Measurements from ENCODE around the gene NOC4L. TPM values are rescaled to one million over a fixed set of nuclear protein-coding genes. Genes with fewer than 3 reads are reported as not detected.
A peak's percentile ranks its signal among the peaks of the same experiment; 100 is the strongest.

The NOC4L gene
- total and polyA plus RNA-seq, 4 donors = 7.5 to 50.3 (median 11.5) TPM

DNA sequence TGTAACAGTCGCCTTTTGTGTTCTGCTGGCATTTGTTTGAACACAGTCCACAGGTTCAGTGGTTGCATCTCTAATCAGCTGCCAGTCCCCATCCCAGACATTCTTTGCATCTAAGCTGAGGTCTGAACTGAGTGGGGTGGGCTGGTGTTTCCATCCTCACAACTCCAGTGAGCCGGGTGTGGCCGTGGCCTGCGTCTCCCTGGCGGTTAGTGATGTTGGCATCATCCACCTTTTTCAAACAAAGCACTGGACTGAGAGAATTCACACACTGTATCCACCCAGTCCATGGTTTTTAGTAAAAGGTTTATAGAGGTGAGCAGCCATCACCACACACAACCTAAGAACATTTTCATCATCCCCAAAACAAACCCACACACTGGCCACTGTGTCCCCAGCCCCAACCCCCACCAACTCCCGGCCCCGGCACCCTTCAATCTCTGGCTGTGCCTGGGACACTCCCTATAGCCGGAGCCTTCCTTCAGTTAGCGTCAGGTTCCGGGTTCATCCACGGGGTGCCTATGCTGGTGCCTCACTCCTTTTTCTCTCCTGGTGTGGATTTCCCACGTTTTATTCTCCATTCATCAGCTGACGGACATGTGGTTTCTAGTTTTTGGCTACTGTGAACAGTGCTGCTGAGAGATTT lies 6.7 kb upstream of the NOC4L start:
- 68 to 72% methylated on average over 13 of the region's 13 CpGs for WGBS, 2 donors
- ATAC-seq (ENCODE audit: low FRiP score) = no peak

DNA sequence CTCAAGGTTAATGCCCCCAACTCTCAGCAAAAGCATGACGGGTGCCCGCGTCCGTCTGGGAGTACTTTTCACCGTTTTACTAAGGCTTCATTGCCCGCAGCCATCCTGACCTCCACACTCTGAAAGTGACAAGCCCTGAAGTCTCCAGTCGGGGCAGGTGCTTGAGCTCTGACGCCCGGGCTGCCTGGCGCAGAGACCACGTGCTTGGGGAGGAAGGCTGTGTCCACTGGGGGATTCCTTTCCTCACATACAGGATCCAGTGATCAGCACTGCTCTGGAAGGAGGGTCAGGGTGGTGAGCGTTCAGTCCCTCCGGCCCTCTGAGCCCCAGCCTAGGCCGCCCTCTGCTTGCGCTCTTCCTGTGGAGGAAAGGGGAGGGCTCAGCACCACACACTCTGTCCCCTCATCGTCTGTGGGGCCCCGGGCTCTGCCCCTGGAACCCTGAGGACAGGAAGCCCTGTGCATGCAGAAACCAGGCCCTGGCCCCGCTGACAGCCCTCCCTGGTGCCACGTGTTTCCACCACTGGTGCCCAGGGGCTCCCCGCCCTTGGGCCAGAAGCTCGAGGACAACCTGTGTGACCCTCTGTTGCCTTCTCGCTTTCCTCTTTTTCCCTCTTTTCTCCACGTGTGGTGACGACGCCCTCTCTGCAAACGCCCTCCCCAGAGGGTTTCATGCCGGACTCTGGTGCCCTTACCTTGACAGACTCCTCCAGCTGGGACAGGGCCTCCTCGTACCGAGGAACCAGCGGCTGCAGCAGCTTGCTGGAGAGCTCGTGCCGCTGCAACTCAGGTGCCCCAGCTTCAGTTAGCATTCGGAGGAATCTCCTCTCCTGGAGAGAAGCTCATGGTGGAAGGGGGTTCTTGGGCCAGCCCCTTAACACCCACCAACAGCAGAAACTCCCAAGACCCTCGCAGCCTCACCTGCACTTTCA lies 5.1 kb upstream of the NOC4L start:
- no peak for ATAC-seq (ENCODE audit: low FRiP score)
- WGBS, 2 donors = 91 to 93% methylated on average over 31 to 34 of the region's 34 CpGs
- peak in 1 of 2 donors; percentile 56 for DNase-seq
- H3K4me1 ChIP-seq (ENCODE audit: control insufficient read depth in 1 of 2, insufficient read depth in 2 of 2, low read length in 2 of 2) = no peaks in the 10 kb centered on the region
- no peak overlapping the region for H3K27ac ChIP-seq (ENCODE audit: low read depth in 1 of 2, low read length in 2 of 2)
- H3K27me3 ChIP-seq (ENCODE audit: control insufficient read depth in 1 of 2, insufficient read depth in 2 of 2, low read length in 1 of 2) = no peaks in the 10 kb centered on the region
- intact Hi-C loops (cut with DNase I) = no loop called here
- H3K4me3 ChIP-seq (ENCODE audit: low read length in 2 of 2) = no peak overlapping the region
- H3K36me3 ChIP-seq (ENCODE audit: control insufficient read depth in 1 of 2, insufficient read depth in 2 of 2, low read length in 1 of 2) = no peaks in the 10 kb centered on the region
- H3K9me3 ChIP-seq (ENCODE audit: control insufficient read depth, low read length) = no peaks in the 10 kb centered on the region

More for the DNA sequence above, 6.7 kb upstream of the NOC4L start:
- DNase-seq = peak in 1 of 2 donors; percentile 51
- Histone ChIP-seq H3K9me3 (ENCODE audit: control insufficient read depth, low read length) (no peaks in the 10 kb centered on the region), H3K4me3 (ENCODE audit: low read length in 2 of 2) (no peak overlapping the region), H3K36me3 (ENCODE audit: control insufficient read depth in 1 of 2, insufficient read depth in 2 of 2, low read length in 1 of 2) (no peaks in the 10 kb centered on the region), H3K4me1 (ENCODE audit: control insufficient read depth in 1 of 2, insufficient read depth in 2 of 2, low read length in 2 of 2) (no peaks in the 10 kb centered on the region), H3K27me3 (ENCODE audit: control insufficient read depth in 1 of 2, insufficient read depth in 2 of 2, low read length in 1 of 2) (no peaks in the 10 kb centered on the region), H3K27ac (ENCODE audit: low read depth in 1 of 2, low read length in 2 of 2) (no peak overlapping the region)
- intact Hi-C loops (cut with DNase I) = no loop called here

DNA sequence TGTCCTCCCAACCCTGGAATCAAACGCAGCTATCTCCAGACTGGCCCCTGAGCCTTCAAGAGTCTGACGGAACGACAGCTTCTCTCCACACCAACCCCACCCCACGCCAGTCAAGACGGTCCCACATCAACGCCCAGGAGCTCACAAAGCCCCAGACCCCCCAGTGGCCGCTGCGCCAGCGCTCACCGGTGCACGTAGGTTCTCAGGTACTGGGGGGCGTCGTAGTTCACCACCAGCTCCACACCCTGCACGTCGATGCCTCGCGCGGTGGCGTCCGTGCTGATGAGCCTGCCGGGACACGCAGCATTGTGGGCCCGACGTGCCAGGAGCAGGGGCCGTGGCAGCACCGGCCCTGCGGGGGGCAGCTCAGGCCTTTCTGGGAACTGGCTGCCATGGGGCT lies 4.3 kb upstream of the NOC4L start:
- no peak overlapping the region for H3K27ac ChIP-seq (ENCODE audit: low read depth in 1 of 2, low read length in 2 of 2)
- no peaks in the 10 kb centered on the region for H3K4me1 ChIP-seq (ENCODE audit: control insufficient read depth in 1 of 2, insufficient read depth in 2 of 2, low read length in 2 of 2)
- WGBS, 2 donors = 94 to 96% methylated on average over 27 of the region's 27 CpGs
- ATAC-seq (ENCODE audit: low FRiP score) (no peak), DNase-seq (peak in 1 of 2 donors; percentile 53)
- H3K36me3 ChIP-seq (ENCODE audit: control insufficient read depth in 1 of 2, insufficient read depth in 2 of 2, low read length in 1 of 2) = no peaks in the 10 kb centered on the region
- intact Hi-C loops (cut with DNase I) = loop anchor here in 1 of 2 donors (10.0 kb wide), 1 partner anchor 245 kb away; the partner anchor contains the start of gene ULK1
- no peak overlapping the region for H3K4me3 ChIP-seq (ENCODE audit: low read length in 2 of 2)
- no peaks in the 10 kb centered on the region for H3K9me3 ChIP-seq (ENCODE audit: control insufficient read depth, low read length)
- H3K27me3 ChIP-seq (ENCODE audit: control insufficient read depth in 1 of 2, insufficient read depth in 2 of 2, low read length in 1 of 2) = no peaks in the 10 kb centered on the region

DNA sequence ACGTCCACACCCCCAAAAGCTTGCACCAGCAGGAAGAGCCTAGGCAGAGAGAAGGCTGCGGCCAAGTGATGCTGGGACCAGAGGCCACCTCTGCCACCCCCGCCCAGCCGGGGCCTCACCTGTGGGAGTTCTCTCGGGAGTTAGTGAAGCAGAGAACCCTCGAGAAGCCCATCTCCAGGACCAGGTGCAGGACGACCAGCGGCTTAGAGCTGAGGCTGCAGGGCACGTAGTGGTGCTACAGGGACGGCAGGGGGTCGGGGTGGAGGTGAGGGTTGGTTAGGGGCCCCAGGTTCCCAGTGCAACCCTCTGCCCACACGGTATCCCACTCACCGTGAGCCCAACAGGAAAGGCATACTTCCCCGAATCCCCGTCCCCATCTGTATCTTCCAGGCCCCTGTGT lies 3.8 kb upstream of the NOC4L start:
- H3K9me3 ChIP-seq (ENCODE audit: control insufficient read depth, low read length) = no peaks in the 10 kb centered on the region
- WGBS, 2 donors = 89 to 90% methylated on average over 15 of the region's 15 CpGs
- DNase-seq (peak in 1 of 2 donors; percentile 57), ATAC-seq (ENCODE audit: low FRiP score) (no peak)
- H3K4me1 ChIP-seq (ENCODE audit: control insufficient read depth in 1 of 2, insufficient read depth in 2 of 2, low read length in 2 of 2) = no peaks in the 10 kb centered on the region
- no peak overlapping the region for H3K27ac ChIP-seq (ENCODE audit: low read depth in 1 of 2, low read length in 2 of 2)
- no peaks in the 10 kb centered on the region for H3K36me3 ChIP-seq (ENCODE audit: control insufficient read depth in 1 of 2, insufficient read depth in 2 of 2, low read length in 1 of 2)
- H3K4me3 ChIP-seq (ENCODE audit: low read length in 2 of 2) = no peak overlapping the region
- no peaks in the 10 kb centered on the region for H3K27me3 ChIP-seq (ENCODE audit: control insufficient read depth in 1 of 2, insufficient read depth in 2 of 2, low read length in 1 of 2)
- intact Hi-C loops (cut with DNase I) = loop anchor here in 1 of 2 donors (10.0 kb wide), 1 partner anchor 246 kb away; the partner anchor contains the start of gene ULK1

DNA sequence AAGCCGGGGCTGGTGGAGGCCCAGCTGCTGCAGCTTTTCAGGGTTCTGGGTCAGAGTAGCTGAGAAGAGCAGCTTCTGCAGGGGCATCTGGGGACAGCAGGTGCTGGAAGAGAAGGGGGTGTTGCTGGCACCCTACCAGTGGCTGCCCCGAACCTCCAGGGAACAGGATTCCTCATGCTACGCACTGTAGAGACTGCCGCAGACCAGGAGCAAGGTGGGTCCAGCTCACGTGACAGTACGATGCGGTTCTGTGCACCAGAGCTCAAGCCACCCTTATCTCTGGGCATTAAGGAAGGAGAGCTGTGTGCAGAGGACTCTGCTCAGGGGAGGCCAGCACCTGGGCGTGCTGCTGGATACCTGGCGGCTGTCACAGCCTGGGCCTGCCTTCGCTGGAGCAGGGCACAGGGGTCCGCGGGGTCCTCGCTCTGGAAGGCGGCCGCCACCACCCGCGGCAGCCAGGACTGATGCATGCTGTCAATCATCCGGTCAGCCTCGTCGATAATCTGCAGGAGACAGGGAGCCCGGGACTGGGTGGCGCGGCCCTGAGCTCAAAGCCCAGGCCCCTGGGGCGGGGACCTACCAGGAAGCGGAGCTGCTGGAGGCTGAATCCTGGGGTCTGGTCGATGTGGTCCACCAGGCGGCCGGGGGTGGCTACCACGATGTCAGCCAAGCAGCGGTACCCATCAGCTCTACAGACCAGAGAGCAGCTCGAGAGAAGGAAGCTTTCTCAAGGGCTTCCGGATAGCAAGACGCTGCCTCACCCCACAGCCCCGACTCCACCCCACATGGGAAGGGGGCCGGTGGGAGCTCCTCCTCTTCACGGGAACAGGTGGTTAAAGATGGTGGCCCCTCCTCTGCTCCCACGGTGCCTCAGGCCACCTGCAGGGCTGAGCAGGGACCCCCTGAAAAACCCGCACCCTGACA lies 3.1 kb upstream of the NOC4L start:
- peak; percentile 39 to 70 for DNase-seq
- Histone ChIP-seq H3K4me1 (ENCODE audit: control insufficient read depth in 1 of 2, insufficient read depth in 2 of 2, low read length in 2 of 2) (no peaks in the 10 kb centered on the region), H3K27ac (ENCODE audit: low read depth in 1 of 2, low read length in 2 of 2) (no peak overlapping the region), H3K27me3 (ENCODE audit: control insufficient read depth in 1 of 2, insufficient read depth in 2 of 2, low read length in 1 of 2) (no peaks in the 10 kb centered on the region), H3K9me3 (ENCODE audit: control insufficient read depth, low read length) (no peaks in the 10 kb centered on the region), H3K36me3 (ENCODE audit: control insufficient read depth in 1 of 2, insufficient read depth in 2 of 2, low read length in 1 of 2) (no peaks in the 10 kb centered on the region), H3K4me3 (ENCODE audit: low read length in 2 of 2) (no peak overlapping the region)
- no peak for ATAC-seq (ENCODE audit: low FRiP score)
- 92% methylated on average over 38 of the region's 38 CpGs for WGBS, 2 donors
- intact Hi-C loops (cut with DNase I) = loop anchor here in 1 of 2 donors (10.0 kb wide), 1 partner anchor 246 kb away; the partner anchor contains the start of gene ULK1

DNA sequence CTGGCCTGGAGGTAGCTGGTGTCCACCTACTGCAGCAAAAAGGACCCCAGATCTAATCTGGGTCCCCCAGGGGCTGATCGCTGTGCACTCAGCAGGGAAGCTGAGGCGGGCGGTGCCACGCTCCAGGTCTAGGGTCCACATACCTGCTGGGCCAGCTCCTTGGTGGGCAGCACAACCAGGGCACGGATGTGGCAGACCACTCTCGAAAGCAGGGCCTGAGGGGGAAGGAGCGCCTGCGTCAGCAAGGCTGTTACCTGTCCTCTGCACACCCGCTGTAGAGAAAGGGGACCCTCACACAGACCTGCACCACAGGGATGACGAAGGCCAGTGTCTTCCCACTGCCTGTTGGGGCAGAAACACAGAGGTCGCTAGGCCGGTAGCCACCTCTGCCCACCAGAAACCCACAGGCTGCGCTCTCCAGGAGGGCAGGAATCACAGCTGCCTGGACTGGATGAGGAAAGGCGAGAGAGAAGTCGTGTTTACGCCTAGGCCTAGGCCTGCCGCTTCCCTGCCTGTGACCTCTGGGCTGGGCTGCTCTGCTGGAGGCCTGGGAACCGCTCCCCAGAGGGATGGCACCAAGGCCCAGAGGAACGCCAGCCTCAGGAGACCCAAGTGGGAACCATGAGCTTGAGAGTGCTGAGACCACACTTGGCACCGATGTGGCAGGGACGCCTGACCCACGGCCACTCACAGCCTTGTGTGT lies 2.1 kb upstream of the NOC4L start:
- intact Hi-C loops (cut with DNase I) = loop anchor here in 1 of 2 donors (10.0 kb wide), 1 partner anchor 247 kb away; the partner anchor contains the start of gene ULK1
- no peaks in the 10 kb centered on the region for H3K36me3 ChIP-seq (ENCODE audit: control insufficient read depth in 1 of 2, insufficient read depth in 2 of 2, low read length in 1 of 2)
- no peak overlapping the region for H3K27ac ChIP-seq (ENCODE audit: low read depth in 1 of 2, low read length in 2 of 2)
- H3K27me3 ChIP-seq (ENCODE audit: control insufficient read depth in 1 of 2, insufficient read depth in 2 of 2, low read length in 1 of 2) = no peaks in the 10 kb centered on the region
- no peaks in the 10 kb centered on the region for H3K9me3 ChIP-seq (ENCODE audit: control insufficient read depth, low read length)
- no peaks in the 10 kb centered on the region for H3K4me1 ChIP-seq (ENCODE audit: control insufficient read depth in 1 of 2, insufficient read depth in 2 of 2, low read length in 2 of 2)
- ATAC-seq (ENCODE audit: low FRiP score) (no peak), DNase-seq (peak; percentile 38 to 74)
- 94 to 95% methylated on average over 22 of the region's 22 CpGs for WGBS, 2 donors
- no peak overlapping the region for H3K4me3 ChIP-seq (ENCODE audit: low read length in 2 of 2)

DNA sequence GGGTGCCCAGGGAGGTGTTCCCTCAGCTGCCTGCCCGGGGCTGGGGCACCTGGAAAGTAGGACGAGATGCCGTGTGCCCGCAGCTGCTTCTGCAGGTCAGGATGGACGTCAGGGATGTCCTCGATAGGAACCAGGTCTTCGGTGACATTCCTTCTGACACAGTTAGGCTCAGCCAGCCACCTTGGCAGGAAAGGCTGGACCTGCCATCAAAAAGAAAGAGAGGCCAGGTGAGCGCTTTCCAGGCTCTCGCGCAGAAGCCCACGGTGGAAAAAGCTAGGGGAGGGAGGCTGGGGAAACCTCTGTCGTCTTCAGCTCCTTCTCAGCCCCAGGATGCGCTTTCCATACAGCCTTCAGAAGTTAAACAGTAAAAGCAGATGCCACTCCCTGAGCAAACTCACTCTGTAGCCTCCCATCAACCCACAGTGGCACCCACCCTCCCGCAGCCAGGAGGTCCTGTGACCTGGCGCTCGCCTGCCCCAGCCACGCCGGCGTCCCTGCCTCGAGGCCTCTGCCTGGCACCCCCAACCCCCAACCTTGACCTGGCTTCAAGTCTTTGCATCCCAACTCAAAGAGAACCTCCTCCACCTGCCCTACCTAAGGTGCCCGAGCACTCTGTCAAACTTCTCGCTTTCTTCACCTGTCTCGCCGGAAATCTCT lies 1.4 kb upstream of the NOC4L start:
- no peaks in the 10 kb centered on the region for H3K9me3 ChIP-seq (ENCODE audit: control insufficient read depth, low read length)
- intact Hi-C loops (cut with DNase I) = loop anchor here in 1 of 2 donors (10.0 kb wide), 1 partner anchor 248 kb away; the partner anchor contains the start of gene ULK1
- no peaks in the 10 kb centered on the region for H3K36me3 ChIP-seq (ENCODE audit: control insufficient read depth in 1 of 2, insufficient read depth in 2 of 2, low read length in 1 of 2)
- 78 to 79% methylated on average over 24 of the region's 24 CpGs for WGBS, 2 donors
- DNase-seq = peak; percentile 30 to 74
- no peaks in the 10 kb centered on the region for H3K27me3 ChIP-seq (ENCODE audit: control insufficient read depth in 1 of 2, insufficient read depth in 2 of 2, low read length in 1 of 2)
- peak overlapping the region; percentile 67 to 82 for H3K4me3 ChIP-seq (ENCODE audit: low read length in 2 of 2)
- ATAC-seq (ENCODE audit: low FRiP score) = no peak
- H3K27ac ChIP-seq (ENCODE audit: low read depth in 1 of 2, low read length in 2 of 2) = no peak overlapping the region
- H3K4me1 ChIP-seq (ENCODE audit: control insufficient read depth in 1 of 2, insufficient read depth in 2 of 2, low read length in 2 of 2) = no peaks in the 10 kb centered on the region
